ENCODE data around the gene SNRPA.

GRCh38 chr19:40739030-40739839 is 11.8 kb upstream of the SNRPA start:
- TF ChIP-seq, protein P1, sequence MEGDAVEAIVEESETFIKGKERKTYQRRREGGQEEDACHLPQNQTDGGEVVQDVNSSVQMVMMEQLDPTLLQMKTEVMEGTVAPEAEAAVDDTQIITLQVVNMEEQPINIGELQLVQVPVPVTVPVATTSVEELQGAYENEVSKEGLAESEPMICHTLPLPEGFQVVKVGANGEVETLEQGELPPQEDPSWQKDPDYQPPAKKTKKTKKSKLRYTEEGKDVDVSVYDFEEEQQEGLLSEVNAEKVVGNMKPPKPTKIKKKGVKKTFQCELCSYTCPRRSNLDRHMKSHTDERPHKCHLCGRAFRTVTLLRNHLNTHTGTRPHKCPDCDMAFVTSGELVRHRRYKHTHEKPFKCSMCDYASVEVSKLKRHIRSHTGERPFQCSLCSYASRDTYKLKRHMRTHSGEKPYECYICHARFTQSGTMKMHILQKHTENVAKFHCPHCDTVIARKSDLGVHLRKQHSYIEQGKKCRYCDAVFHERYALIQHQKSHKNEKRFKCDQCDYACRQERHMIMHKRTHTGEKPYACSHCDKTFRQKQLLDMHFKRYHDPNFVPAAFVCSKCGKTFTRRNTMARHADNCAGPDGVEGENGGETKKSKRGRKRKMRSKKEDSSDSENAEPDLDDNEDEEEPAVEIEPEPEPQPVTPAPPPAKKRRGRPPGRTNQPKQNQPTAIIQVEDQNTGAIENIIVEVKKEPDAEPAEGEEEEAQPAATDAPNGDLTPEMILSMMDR (conservative IDR thresholded peaks at IDR 0.05; ENCODE audit: low read length) = no peak
- no peak for TF ChIP-seq EZH2phosphoT487 (IDR thresholded peaks at IDR 0.05; ENCODE audit: borderline replicate concordance, low read depth, low read length)

All from OCI-LY7 (cell line).